ENCODE results near the gene YES1.

DNA sequence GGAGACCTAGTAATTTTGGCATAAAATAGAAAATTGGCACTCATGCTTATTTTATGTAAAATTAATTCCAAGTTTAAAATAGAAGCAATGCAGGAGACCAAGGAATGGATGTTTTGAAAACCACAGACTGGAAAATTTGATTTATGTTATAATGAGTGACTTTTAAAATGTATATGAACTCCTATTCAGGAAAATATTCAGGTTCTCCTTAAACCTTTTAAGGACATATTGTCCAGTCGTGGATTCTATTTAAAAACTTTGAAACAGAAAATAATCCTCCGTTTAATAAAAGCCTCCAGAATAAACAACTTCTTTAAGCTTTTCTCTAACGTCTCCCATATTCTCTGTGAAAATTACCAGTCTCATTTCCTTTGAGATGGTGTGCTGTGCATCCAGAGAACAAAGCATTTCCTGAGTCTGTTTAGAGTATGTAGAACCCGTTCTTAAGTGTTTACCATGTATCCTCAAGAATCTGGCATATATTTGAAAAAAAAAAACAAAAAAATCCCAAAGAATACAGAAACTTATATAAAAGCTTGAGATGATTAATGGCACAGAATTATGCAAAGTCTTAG, 8.6 kb upstream of the YES1 start:
- TF ChIP-seq, protein P1, sequence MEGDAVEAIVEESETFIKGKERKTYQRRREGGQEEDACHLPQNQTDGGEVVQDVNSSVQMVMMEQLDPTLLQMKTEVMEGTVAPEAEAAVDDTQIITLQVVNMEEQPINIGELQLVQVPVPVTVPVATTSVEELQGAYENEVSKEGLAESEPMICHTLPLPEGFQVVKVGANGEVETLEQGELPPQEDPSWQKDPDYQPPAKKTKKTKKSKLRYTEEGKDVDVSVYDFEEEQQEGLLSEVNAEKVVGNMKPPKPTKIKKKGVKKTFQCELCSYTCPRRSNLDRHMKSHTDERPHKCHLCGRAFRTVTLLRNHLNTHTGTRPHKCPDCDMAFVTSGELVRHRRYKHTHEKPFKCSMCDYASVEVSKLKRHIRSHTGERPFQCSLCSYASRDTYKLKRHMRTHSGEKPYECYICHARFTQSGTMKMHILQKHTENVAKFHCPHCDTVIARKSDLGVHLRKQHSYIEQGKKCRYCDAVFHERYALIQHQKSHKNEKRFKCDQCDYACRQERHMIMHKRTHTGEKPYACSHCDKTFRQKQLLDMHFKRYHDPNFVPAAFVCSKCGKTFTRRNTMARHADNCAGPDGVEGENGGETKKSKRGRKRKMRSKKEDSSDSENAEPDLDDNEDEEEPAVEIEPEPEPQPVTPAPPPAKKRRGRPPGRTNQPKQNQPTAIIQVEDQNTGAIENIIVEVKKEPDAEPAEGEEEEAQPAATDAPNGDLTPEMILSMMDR (IDR thresholded peaks at IDR 0.05; ENCODE audit: low read length) = no peak
- no peak for TF ChIP-seq EZH2 (IDR thresholded peaks at IDR 0.05; ENCODE audit: borderline replicate concordance, low read length)
